Measurements from ENCODE around the gene SIN3A. TPM values are rescaled to one million over a fixed set of nuclear protein-coding genes. Genes with fewer than 3 reads are reported as not detected.

Gene SIN3A
- total and polyA plus RNA-seq, 2 of the 4 experiments (the other 2 are of a cell fraction): 21.2 to 31.5 TPM

- intact Hi-C loops (cut with micrococcal nuclease): loop anchor here (5.0 kb wide), 1 partner anchor 37 kb away; no protein-coding TSS in a partner anchor
- H3K9me3 ChIP-seq (ENCODE audit: control insufficient read depth, insufficient read depth, low read length): no peaks in the 10 kb centered on the region
- H3K23ac ChIP-seq (ENCODE audit: low read depth, low read length): no peak overlapping the region
- POLR2A ChIA-PET (ENCODE audit: unreplicated experiment): interaction anchor here (0.5 kb wide), 1 partner anchor 62 kb away, joined by 3 read pairs; the partner anchor contains the start of gene SIN3A
- H2AK9ac ChIP-seq (replicated peaks; ENCODE audit: low read depth, low read length, poor library complexity): no peak overlapping the region
- H3K9me1 ChIP-seq (ENCODE audit: insufficient read depth, low read length): peaks cover 6% of the 10 kb centered on the region
- dilution Hi-C loops (cut with HindIII; ENCODE audit: low sequenced_read_pairs, unreplicated experiment): no loop called here
- H3K27me3 ChIP-seq (ENCODE audit: control insufficient read depth, insufficient read depth, low read length): no peaks in the 10 kb centered on the region
- CTCF ChIA-PET: no interaction called here
- peaks cover 2% of the 10 kb centered on the region; the same call in 1 of the 2 replicates for H3K4me1 ChIP-seq (ENCODE audit: control insufficient read depth, insufficient read depth, low read length)
- H2BK5ac ChIP-seq (ENCODE audit: low read depth, low read length, poor library complexity, severe bottlenecking): no peak overlapping the region
- H2BK20ac ChIP-seq (ENCODE audit: low read depth, low read length): no peak overlapping the region
- ATAC-seq (ENCODE audit: low read depth): peak; percentile 11; the same call in 1 of the 2 replicates
- in situ Hi-C loops (cut with MboI; ENCODE audit: low sequenced_read_pairs): no loop called here
- H3K36me3 ChIP-seq (ENCODE audit: control insufficient read depth, insufficient read depth, low read length): peaks cover 52% of the 10 kb centered on the region
- peaks cover 18 to 34% of the 10 kb centered on the region in 2 experiments; a peak in 3 of 4 replicates for H3K79me1 ChIP-seq (ENCODE audit: low read depth in 1 of 2, low read length in 2 of 2)
- no CpG with 5 or more reads among the region's 1 CpG for WGBS, 2 experiments (ENCODE audit: extremely low coverage in 2 of 2, insufficient read length in 1 of 2)
- no peak for TF ChIP-seq RFX5 (IDR thresholded peaks at IDR 0.05; ENCODE audit: low read depth, low read length)
- no peak for TF ChIP-seq FOS (IDR thresholded peaks at IDR 0.05; ENCODE audit: low read depth, low read length)
- TF ChIP-seq BHLHE40 (IDR thresholded peaks at IDR 0.05; ENCODE audit: low read depth, low read length): no peak
- TF ChIP-seq CHD1 (IDR thresholded peaks at IDR 0.05; ENCODE audit: low read depth, low read length): no peak
- no peak for TF ChIP-seq SMC3 (IDR thresholded peaks at IDR 0.05; ENCODE audit: low read depth, low read length)
- no peak for TF ChIP-seq RCOR1 (IDR thresholded peaks at IDR 0.05; ENCODE audit: insufficient replicate concordance, low read length)
- no peak for TF ChIP-seq MAFK (IDR thresholded peaks at IDR 0.05; ENCODE audit: low read depth, low read length)
- no peak for TF ChIP-seq CTCF (conservative IDR thresholded peaks at IDR 0.05; ENCODE audit: low read depth, low read length)
- no peak for TF ChIP-seq RAD21 (IDR thresholded peaks at IDR 0.05; ENCODE audit: low read length)
- no peak for TF ChIP-seq USF2 (IDR thresholded peaks at IDR 0.05; ENCODE audit: low read depth, low read length)
- no peak for TF ChIP-seq CEBPB (IDR thresholded peaks at IDR 0.05; ENCODE audit: low read depth, low read length)
- TF ChIP-seq NFE2L2 (IDR thresholded peaks at IDR 0.05; ENCODE audit: low read depth, low read length): no peak
- TF ChIP-seq MAZ (IDR thresholded peaks at IDR 0.05; ENCODE audit: borderline replicate concordance, low read depth, low read length): no peak
- no peak for TF ChIP-seq ELK1 (IDR thresholded peaks at IDR 0.05; ENCODE audit: borderline replicate concordance, low read depth, low read length)
- no peak for TF ChIP-seq MXI1 (IDR thresholded peaks at IDR 0.05; ENCODE audit: borderline replicate concordance, low read depth, low read length)
- TF ChIP-seq POLR2A (IDR thresholded peaks at IDR 0.05; ENCODE audit: low read depth, low read length): no peak
- H3K4ac ChIP-seq (ENCODE audit: low read depth, low read length): no peak overlapping the region
- H2BK120ac ChIP-seq (ENCODE audit: low read depth, low read length): no peak overlapping the region
- H3K27ac ChIP-seq (ENCODE audit: insufficient read depth, low read length): no peak overlapping the region
- BruUV-seq (replicated peaks): no TSS peak
- H4K91ac ChIP-seq (ENCODE audit: insufficient read depth, low read depth, low read length): no peak overlapping the region
- no peak overlapping the region for H3K18ac ChIP-seq (ENCODE audit: low read depth, low read length)
- no peak overlapping the region for H3K9ac ChIP-seq (ENCODE audit: low read depth, low read length)
- DNase-seq: no peak
- H4K8ac ChIP-seq (ENCODE audit: low read depth in 2 of 2, low read length in 2 of 2): no peak overlapping the region
- no peak overlapping the region for H2AK5ac ChIP-seq (ENCODE audit: low read depth, low read length)
- H2BK15ac ChIP-seq (ENCODE audit: low read depth, low read length): no peak overlapping the region
- H2AFZ ChIP-seq (replicated peaks; ENCODE audit: low read length, poor library complexity): no peak overlapping the region
- H4K5ac ChIP-seq (ENCODE audit: low read depth, low read length): no peak overlapping the region
- no peak overlapping the region for H3K14ac ChIP-seq (replicated peaks; ENCODE audit: low read depth, low read length)
- no peak overlapping the region for H3K4me3 ChIP-seq (ENCODE audit: insufficient read depth, low read depth, low read length)
- H4K20me1 ChIP-seq (ENCODE audit: insufficient read depth, low read length): no peaks in the 10 kb centered on the region
- no peak overlapping the region for H3K4me2 ChIP-seq (ENCODE audit: low read depth, low read length)
- H3K56ac ChIP-seq (ENCODE audit: extremely low read depth, insufficient read depth, low read length): no peak overlapping the region
These were observed 61.6 kb downstream of the SIN3A start for GRCh38 chr15:75389791-75390382.

All from IMR-90 (cell line).